ENCODE data around the gene TRMT2A.

TRMT2A gene

DNA sequence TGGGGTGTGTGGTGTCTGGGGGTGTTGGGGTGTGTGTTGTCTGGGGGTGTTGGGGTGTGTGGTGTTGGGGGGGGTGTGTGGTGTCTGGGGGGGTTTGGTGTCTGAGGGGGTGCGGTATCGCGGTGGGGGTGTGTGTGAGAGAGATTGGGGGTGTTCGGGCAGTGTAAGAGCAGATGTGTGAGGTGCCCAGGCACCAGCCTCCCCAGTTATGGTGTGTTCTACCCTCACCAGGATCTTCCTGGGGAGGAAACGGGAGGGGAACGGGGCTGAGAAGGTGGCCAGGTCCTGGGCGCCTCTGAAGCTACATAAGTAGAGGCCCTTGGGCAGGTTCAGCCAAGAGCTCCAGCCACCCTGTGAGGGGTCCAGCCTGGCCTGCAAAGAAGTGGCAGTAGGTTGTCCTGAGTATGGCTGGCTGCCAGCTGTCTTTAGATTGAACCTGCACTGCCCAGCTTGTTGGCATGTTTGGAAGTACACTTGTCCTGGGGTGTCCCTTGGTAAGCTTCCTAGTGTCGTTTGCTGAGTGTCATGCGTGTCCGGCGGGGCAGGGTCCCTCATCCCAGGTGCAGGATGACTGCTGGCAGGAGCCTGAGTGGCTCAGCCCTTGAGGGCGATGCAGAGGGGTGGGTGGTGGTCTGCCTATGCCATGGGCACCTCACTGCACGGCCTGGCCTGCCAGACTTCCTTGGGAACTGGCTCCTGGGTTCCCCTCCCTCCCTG, 6.5 kb upstream of the TRMT2A start:
- DNase-seq (ENCODE audit: low read depth in 1 of 2, low spot score in 1 of 2): no peak

DNA sequence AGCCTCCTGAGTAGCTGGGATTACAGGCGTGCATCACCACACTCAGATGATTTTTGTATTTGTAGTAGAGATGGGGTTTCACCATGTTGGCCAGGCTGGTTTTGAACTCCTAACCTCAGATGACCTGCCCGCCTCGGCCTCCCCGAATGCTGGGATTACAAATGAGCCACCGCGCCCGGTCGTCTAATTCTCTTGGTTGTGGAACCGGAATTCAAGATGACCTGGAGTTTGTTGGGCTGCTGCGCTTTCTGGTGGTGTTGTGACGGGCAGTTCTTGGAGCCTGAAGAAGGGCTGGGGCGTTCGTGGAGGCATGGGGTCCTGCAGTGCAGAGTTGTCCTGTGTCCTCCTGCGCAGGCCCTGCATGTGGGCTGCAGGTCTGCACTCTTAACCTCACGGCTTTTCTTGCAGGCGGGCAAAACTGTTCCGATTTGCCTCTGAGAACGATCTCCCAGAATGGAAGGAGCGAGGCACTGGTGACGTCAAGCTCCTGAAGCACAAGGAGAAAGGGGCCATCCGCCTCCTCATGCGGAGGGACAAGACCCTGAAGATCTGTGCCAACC, 4.9 kb upstream of the TRMT2A start:
- DNase-seq (ENCODE audit: low read depth in 1 of 2, low spot score in 1 of 2): no peak

DNA sequence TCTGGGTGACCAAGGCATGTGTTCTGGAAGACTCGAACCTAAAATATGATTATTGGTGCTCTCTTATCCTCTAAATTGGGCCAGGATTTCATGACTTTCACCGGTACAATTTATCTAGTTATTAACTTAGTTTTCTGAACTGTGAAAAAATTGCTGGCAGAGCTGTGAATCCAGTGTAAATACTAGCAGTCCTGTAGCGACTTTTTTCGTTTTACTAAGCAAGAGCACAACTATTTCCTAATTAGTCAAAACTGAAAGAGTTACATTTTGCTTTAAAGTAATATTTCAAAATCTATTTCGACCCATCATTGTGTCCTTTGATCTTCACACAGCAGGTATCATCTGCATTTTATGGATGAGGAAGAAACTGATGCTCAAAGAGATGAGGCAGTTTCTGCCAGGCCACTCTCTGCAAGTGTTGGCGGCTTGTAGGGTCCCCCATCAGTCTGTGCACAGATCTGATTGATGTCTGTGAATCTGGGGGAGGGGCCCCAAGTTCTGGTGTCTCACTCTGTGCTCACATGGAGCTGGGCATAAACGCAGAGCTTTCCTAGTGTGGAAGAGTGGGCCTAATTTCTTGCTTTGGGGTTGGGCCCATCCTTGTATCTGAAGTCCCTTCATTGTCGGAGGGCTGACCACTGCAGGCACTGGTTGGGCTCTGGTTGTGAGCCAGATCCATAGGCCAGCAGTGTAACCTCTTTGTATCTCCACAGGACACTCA, 1.4 kb upstream of the TRMT2A start:
- no peak for DNase-seq (ENCODE audit: low read depth in 1 of 2, low spot score in 1 of 2)

DNA sequence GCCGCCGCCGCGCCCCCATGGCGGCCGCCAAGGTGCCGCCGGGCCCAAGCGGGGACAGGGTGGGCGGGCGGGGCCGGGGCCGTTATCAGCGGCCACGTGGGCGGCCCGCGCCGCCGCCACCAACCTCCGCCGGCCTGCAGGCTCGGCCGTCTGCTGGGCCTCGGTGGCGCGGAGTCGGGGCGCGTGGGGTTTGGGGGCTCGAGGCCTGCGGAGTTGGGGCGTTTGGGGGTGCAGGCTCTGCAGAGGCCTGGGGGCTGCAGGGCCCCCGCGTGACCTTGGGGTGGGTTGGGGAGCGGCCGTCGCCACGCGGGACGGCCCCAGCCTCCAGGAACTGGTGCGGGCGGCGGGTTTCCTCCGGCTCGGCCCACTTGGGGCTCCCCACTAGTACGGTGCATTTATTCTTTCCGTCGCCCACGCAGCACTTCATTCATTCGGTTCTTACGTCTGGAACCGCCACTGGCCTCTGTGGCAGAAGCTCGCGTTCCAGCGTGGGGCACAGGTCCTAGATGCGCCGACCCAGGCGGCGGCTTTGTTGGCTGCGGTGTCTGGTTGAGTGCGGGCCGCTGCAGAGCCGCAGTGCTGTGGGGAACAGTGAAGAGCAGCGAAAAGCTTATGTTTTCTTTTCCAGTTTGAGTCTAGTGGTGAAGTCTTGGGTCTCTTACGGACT, 740 bp upstream of the TRMT2A start:
- peak in 1 of 2 donors; percentile 57 for DNase-seq (ENCODE audit: low read depth in 1 of 2, low spot score in 1 of 2)

DNA sequence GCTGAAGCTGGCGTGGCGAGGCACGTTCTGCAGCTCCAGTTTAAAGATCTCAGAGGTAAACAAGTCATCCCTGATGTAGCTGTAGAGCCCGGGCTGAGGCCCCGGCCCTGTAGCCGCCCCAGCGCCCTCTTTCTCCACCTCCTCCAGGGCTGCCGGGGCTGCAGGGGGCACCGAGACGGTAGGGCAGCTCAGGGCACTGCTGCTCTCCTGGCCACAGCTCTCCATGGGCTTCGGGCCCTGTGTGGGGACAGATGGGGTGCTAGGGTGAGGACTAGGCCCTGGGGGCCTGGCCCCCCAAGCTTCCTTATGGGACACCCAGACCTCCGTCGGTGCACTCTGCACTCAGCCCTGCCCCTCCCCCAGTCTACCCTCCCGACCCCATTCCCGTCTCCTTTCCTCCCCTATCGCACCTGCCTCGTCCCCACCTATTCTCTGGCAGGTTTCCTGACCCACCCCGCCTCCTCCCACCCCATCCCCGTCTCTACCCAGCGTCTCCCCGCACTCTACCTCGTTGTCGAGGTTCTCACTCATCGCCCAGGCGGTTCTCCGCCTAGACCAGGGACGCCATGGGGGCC, 563 bp downstream of the TRMT2A start:
- no peak for DNase-seq (ENCODE audit: low read depth in 1 of 2, low spot score in 1 of 2)

DNA sequence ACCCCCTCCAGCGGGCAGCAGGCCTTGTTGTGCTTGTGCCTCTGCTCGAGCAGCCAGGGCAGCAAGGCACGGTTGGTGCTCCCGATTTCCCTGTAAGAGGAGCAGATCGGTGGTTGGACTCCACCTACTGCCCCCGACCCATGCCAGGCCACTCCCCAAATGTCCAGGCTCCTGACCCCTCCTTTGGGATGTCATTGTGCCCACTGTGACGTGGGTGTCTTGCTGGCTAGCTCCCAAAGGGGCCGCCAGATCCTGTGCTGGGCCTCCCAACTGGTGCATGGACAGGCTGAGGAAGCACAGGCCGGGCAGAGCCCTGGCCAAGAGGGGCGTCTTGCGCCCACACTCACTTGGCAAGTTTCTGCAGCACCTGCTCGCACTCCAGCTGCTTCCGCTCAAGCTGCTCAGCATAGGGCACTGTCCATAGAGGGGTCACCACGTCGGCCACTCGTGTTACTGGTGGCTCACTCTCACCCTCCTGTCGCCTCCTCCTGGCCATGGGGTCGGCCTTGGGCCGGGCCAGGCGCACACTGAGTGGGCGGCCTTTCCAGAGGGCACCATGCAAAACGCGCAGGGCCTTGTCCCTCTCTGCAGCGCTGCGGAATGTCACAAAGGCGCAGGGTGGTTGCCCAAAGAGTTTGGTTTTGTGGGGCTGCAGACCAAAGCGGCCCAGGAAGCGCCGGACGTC, 1.2 kb downstream of the TRMT2A start, which contains the start of gene RANBP1:
Gene RANBP1, plus strand, starts transcription at position 414 of the 685 bp plus-strand sequence. Its CDS starts 81 bp downstream, at position 495.
- DNase-seq (ENCODE audit: low read depth in 1 of 2, low spot score in 1 of 2): no peak

DNA sequence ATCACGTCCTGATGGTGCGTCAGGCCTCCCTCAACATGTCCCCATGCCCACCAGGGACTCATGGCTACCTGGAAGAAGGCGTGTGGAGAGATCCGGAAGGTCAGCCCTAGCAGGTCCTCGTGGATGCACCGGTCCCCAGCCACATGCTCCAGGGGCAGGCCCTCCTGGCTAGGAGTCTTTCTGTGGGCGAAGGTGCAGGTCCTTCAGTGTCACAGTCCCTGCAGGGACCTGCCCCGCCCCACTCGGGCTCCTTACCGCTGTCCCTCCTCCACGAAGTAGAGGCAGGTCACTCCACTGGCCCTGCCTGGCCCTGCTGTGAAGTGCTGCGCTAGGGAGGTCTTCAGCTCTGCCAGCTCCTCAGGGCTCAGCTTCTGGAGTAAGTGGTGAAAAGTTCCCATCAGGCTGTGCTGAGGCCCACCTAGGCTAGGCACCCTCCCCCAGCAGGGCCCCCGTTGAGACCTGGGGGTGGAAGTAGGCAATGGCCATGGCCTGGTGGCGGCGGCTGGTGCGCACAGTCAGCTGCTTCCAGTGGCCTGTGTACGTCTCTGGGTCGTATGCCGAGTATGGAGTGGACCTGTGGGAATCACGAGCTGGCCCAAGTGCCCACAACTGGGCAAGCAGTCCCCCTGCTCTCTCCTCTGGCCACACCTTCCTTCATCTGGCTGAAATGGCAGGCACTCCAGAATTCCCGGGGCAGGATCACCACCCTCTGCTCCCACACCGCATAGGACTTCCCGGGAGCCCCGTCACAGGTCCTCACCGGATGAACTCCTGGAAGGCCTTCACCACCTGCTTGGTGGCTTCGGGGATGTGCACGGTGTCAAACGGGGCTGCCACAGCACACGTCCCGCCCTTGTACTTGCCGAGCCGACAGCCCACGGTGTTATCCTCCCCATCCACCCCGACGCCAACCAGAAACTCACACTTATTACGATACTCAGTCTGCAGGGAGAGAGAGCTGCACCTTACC, 2.2 kb downstream of the TRMT2A start:
- DNase-seq (ENCODE audit: low read depth in 1 of 2, low spot score in 1 of 2): no peak

DNA sequence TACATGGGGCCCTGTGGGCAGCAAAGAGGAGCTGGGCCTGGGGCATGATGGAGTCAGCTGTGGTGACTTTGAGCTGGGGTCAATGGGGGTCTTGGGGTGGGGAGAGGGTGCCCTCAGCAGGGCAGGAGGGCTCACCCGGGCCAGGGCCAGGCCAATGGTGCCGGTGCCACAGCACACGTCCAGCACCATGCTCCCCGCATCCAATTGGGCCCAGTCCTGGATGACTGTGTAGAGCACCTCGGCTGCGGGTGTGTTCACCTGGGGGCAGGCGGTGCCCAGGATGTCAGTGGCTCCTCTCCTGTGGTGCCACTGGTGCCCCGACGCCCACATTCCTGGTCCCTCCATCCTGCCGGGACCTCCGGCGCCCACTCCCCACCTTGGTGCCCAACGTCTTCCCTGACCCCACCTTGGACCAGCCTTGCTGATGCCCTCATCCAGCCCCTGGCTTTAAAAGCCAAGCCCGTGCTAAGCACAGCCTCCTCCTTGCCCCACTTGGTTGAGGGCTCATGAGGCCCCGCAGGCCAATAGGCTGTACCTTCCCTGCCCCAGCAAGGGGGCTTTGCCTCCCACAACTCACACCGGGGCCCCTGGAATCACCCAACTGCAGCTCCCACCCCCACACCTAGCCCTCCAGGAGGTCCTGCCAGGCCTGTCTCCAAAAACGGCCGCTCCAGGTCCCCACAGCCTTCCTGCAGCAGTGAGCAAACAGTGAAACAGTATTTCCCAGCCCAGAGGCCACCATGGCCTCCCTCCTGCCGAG, 3.3 kb downstream of the TRMT2A start:
- DNase-seq (ENCODE audit: low read depth in 1 of 2, low spot score in 1 of 2): no peak

DNA sequence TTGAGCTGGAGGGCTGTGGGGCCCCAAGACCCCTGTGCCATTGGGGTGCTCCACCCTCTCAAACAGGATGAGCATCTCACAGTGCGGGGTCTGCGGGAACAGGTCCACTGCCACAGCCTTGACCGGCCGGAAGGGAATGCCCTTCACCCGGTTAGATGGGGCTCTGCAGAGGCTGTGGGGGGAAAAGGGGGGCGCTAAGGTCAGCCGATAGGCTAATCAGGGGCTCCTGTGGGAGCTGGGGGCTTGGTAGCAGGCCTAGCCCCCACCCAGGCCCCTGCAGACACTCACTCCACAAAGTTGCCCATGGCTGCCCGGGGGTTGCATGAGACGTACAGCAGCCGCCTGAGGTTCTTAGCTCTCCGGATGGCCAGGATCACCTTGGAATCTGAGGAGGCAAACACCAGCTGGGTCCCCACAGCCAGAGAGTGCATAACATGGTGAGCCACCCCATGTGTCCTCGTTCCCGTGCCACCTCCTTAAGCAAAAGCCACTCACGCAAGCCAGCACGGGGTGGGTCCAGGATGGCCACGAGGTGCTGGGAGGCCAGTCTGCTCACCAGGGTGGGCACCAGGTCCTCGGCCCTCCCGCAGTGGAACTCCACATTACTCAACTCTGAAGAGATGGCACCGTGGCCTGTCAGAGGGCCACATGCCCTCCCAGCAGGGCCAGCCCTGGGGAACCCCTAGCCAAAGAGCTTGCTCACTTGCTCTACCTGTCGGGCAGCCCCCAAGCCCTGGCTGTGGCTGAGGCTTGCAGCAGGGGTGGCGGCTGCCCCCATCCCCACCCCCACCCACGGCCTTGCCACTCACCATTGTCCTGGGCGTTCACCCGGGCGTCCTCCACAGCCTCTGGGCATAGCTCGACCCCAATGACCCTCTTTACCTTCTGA, 4.2 kb downstream of the TRMT2A start:
- DNase-seq (ENCODE audit: low read depth in 1 of 2, low spot score in 1 of 2): no peak

DNA sequence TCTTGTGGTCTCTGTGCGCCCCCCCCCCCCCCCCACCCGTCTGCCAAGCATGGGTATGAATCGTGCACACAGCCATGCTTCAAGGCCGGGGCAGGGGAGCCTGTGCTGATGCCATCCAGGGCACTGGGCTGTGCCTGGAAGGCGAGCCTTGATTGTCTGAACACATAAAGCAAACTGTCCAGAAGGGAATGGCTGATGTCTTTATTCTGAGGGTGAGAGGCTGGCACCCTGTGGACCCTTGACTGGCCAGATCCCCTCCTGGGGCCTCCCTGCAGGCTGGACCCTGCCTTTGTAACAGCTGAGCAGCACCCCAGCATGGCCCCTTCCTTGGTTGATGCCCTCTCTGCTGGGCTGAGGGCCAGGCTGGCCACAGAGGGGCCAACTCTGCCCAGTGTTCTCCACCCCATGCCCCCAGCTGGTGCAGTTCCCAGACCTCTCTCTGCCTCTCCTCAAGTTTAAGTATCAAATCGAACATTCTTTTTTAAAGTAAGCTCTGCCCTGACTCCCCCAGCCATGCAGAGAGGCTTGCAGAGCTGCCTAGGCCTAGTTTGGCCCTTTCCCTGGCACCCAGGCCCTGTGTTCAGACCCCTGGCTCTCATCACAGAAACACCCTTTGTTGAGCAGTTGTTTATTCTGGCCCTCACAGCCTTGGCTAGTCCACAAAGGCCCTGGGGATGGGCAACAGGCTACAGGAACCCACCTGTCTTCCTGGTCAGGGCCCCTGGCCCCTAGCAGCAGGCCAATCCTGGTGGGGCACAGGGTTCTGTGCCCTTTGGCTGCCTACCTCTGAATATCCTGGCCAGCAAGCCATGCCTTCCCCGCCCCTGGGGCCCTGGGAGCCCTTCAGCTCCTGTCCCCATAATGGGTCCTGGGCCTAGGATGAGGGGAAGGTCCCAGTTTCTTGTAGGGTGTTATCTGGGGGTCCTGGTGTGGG, 5.1 kb downstream of the TRMT2A start:
- no peak for DNase-seq (ENCODE audit: low read depth in 1 of 2, low spot score in 1 of 2)

DNA sequence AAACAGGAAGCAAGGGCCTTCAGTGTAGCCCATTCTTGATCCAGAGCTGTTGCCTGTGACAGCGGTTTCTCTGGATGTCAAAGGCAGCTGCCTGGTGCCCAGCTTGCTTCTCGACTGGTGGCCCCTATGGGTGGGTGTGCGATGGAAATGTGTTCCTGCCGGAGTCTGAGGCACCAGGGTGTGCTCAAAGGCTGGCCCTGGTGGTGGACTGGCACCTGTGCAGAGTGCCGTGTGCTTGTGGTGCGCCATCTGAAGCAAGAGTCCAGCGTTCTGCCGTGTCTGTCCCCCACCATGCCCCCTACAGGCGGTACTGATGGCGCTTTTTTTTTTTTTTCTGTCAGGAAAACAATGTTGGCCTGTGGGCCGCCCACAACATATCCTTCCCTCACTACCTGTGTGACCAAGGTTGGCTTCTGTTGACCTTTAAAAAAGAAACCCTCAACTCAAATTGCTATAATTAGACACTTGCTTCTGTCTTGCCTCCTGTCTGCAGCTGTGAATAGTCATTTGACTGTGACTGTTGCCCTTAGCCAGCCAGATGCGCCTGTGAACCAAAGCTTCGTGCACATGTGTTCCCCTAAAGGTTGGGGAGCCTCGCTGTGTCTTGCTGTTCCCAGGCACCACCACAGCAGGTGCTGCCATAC, 5.9 kb downstream of the TRMT2A start:
- DNase-seq (ENCODE audit: low read depth in 1 of 2, low spot score in 1 of 2): no peak

DNA sequence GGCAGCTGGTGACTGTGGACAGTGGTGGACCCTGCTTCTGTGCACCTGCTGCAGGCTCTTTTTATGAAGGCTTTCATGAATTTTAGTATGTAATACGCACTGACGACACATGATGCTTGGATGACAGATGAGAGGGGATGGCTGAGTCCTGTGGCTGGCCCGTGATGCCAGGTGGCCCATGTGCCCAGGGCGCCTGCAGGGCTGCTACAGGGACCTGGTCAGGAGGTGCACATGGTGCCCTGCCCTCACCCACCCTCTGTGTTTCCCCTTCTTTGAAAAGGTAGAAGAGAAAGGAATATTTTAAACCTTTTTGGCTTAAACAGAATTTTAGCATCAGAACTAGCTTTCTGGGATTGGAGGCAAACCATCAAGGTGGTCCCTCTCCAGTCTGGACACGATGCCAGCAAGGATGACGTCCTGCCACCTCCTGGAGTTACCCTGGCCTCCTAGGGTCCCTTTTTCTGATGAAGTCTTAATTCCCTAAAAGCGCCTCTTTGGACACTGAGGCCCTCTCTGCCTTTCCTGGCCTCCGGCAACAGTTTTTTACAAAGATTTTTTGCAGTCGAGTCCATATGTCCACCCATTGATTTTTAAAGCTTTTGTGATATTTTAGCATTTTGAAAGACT, 6.6 kb downstream of the TRMT2A start:
- DNase-seq (ENCODE audit: low read depth in 1 of 2, low spot score in 1 of 2): no peak

DNA sequence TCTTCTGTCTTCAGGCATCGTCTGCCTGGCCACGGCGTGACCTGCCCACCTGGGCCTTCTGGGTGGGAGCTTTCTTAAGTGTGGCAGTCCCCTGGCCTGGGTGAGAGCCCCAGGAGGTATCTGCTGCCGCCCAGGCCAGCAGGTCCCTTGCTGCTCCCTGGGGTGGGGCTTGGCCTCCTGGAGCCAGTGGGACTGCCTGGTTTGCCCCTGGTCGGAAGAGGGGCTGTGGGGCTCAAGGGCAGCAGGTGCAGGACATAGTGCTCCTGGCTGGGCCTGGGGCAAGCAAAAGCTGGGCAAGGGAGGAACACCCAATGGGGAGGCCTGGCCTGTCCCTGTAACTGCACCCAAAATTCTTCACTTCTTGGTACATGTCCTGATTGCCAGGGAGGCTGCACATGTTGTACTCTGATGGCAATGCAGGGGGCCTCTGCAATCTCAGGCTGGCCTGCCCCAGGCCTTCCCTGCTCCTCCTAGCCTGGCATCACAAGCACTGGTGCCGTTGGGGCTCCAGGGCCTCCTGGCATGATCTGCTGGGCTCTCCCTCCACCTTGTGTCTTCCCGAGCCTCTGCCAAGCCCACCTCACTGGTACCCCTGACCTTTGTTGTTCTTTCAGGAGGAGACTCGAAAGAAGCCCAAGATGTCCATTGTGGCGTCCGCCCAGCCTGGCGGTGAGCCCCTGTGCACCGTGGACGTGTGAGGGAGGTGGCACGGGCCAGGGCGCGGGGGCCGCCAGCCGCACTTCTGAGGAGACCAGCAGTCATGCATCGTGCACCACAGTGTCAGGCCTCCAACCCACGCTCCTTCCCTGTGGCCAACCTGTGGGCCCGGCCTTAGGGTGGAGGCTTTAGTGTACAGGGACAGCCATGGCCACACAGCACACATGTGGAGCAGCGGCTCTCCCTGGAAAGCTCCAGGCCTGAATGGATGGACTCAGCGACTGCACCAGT, 7.3 kb downstream of the TRMT2A start:
- no peak for DNase-seq (ENCODE audit: low read depth in 1 of 2, low spot score in 1 of 2)

DNA sequence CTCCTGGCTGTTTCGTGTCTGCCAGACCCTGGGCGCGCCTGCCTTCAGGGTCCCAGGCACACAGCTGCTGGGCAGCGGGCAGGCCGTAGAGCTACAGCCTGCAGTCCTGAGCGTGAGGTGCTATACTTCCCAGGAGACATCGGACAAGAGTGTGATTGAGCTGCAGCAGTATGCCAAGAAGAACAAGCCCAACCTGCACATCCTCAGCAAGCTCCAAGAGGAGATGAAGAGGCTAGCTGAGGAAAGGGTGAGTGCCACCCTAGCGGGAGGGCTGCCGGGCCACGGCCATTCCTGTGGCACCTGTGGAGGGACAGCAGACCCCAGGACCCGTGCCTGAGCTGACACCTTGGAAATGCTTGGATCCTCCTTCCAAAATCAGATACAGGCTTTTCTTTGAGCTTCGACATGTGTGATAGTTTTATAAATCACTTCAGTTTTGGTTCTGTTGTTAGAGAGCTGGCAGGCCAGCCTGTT, 8.2 kb downstream of the TRMT2A start:
- no peak for DNase-seq (ENCODE audit: low read depth in 1 of 2, low spot score in 1 of 2)
